ENCODE data around the gene LENG8. TPM values are rescaled to one million over a fixed set of nuclear protein-coding genes. Genes with fewer than 3 reads are reported as not detected.

Gene LENG8
- total RNA-seq, 1 experiment from 2014 or later = 196 TPM

GRCh38 chr19:54424660-54425381 lies 24.2 kb upstream of the LENG8 start:
- Histone ChIP-seq H3K9me2 (ENCODE audit: insufficient read depth) (no peaks in the 10 kb centered on the region), H3K27ac (ENCODE audit: low read depth, low read length) (no peak overlapping the region), H2AFZ (ENCODE audit: low read depth, low read length, poor library complexity, severe bottlenecking) (no peak overlapping the region), H3K9me3 (ENCODE audit: control insufficient read depth in 1 of 2, insufficient read depth in 1 of 2, low read depth in 1 of 2, low read length in 2 of 2) (no peaks in the 10 kb centered on the region), H3K79me2 (ENCODE audit: insufficient read depth, low read length) (no peaks in the 10 kb centered on the region), H3K4me3 (replicated peaks in 1 of 2; ENCODE audit: low read depth in 1 of 2, low read length in 2 of 2) (no peak overlapping the region), H3K27me3 (ENCODE audit: insufficient read depth, low read length) (no peaks in the 10 kb centered on the region), H4K20me1 (ENCODE audit: insufficient read depth) (no peaks in the 10 kb centered on the region), H3K36me3 (ENCODE audit: control insufficient read depth in 1 of 2, insufficient read depth in 2 of 2, low read length in 2 of 2) (no peaks in the 10 kb centered on the region), H3K4me2 (ENCODE audit: low read length) (no peak overlapping the region), H3K4me1 (ENCODE audit: control insufficient read depth in 1 of 2, insufficient read depth in 2 of 2, low read length in 2 of 2) (peaks cover 0 to 8% of the 10 kb centered on the region in 2 experiments; a peak in 1 of 4 replicates), H3K9ac (ENCODE audit: low read length) (no peak overlapping the region)
- no peak for TF ChIP-seq REST (IDR thresholded peaks at IDR 0.05; ENCODE audit: low read depth)
- TF ChIP-seq JUND (IDR thresholded peaks at IDR 0.05) = no peak
- TF ChIP-seq EZH2phosphoT487 (IDR thresholded peaks at IDR 0.05; ENCODE audit: borderline replicate concordance) = no peak
- TF ChIP-seq, protein P1, sequence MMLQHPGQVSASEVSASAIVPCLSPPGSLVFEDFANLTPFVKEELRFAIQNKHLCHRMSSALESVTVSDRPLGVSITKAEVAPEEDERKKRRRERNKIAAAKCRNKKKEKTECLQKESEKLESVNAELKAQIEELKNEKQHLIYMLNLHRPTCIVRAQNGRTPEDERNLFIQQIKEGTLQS (IDR thresholded peaks at IDR 0.05) = no peak
- no peak for TF ChIP-seq ZBTB33 (IDR thresholded peaks at IDR 0.05; ENCODE audit: extremely low read depth, insufficient replicate concordance, low read length)
- TF ChIP-seq SIN3A (IDR thresholded peaks at IDR 0.05; ENCODE audit: low read depth) = no peak
- no peak for TF ChIP-seq POLR2AphosphoS5 (IDR thresholded peaks at IDR 0.05; ENCODE audit: low read depth, low read length)
- no peak for TF ChIP-seq EZH2 (IDR thresholded peaks at IDR 0.05)
- no peak for TF ChIP-seq CEBPB (IDR thresholded peaks at IDR 0.05; ENCODE audit: low read depth)
- no peak for TF ChIP-seq ZNF274 (IDR thresholded peaks at IDR 0.05; ENCODE audit: low read depth, low read length)
- no peak for TF ChIP-seq ZFX (IDR thresholded peaks at IDR 0.05)
- no peak for TF ChIP-seq POLR2A (IDR thresholded peaks at IDR 0.05; ENCODE audit: borderline replicate concordance, extremely low read depth, insufficient read depth, insufficient read length)
- ChIA-PET CTCF (interaction anchor here (1.3 kb wide), 1 partner anchor 15 kb away, joined by 5 read pairs; no protein-coding TSS in a partner anchor), RAD21 (ENCODE audit: low non-redundant PET in 1 of 2, low total read pairs in 2 of 2, uncharacterized antibody in 2 of 2, unreplicated experiment in 2 of 2) (no interaction called here), POLR2A (no interaction called here)
- DNase-seq (ENCODE audit: low read depth, low spot score) (no peak), ATAC-seq (no peak)
- no TSS peak for BruUV-seq (replicated peaks)
- intact Hi-C loops (cut with micrococcal nuclease) = no loop called here

Data from HCT116 (cell line).